Fibroblast of skin of left quadriceps (primary cell): ENCODE results near the gene RPS27A.
"Not testable (repeated sequence)": the region's sequence is repeated elsewhere in the genome, so short reads cannot be mapped to it uniquely, and the experiment has no call there.

Experiments used
- DNase-seq, 2 experiments: peaks; one replicate each; pipeline ENCODE4 v3.0.0-alpha.2; 2013; ENCODE audit warnings: low read depth in 2 of 2

Gene RPS27A

DNA sequence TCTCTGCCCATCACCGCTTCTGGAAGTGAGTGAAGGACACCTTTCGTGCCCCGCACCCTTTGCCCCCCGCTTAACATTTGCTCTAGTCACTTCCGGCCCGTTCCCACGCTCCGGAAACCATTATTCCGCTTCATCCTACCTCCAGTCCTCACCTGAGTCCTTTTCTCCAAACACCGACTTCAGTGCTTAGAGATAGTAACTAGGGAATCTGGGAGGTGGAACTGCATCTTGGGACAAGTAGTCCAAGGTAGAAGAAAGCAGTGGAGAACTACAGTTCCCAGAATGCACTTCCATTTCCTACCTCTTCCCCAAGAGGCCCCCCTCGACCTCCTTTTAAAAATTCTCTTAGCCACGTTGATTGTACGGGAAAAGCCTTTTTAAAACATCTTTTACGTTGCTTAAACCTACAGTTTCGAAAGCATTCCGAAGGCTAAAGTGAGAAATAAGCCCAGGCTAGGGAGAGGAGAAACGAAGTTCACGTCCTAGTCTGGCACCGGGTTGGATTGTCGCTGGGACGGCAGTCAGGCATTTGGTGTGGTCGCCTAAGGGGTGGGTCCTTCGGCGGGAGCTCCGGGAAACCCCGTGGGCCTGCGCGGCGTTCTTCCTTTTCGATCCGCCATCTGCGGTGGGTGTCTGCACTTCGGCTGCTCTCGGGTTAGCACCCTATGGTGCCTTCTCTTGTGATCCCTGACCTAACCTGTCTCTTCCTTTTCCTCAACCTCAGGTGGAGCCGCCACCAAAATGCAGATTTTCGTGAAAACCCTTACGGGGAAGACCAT, at the start of gene RPS27A, which contains the start of gene CLHC1:
Gene RPS27A (plus strand): TSS at position 605 of the 779 bp plus-strand sequence. CDS start 137 bp downstream, at position 742.
Gene CLHC1 (minus strand): TSS at position 210 of the 779 bp plus-strand sequence. CDS start 9,882 bp downstream, outside the sequence.
- DNase-seq, result peak; percentile 88

DNA sequence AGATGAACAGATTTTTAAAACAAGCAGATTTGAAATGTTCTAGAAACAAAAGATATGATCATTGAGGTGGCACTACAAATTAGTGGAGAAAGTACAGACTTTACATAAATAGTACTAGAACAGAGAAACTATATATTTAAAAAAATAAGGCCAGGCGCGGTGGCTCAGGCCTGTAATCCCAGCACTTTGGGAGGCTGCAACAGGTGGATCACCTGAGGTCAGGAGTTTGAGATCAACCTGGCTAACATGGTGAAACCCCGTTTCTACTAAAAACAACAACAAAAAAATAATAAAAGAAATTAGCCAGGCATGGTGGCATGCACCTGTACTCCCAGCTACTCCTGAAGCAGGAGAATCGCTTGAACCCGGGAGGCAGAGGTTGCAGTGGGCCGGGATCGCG, 45.7 kb upstream of the RPS27A start:
- DNase-seq, result not testable (repeated sequence)

- DNase-seq, result not testable (repeated sequence)
Observed at GRCh38 chr2:55191888-55192287, 40.6 kb upstream of the RPS27A start.

- DNase-seq, result no peak
Observed at GRCh38 chr2:55196526-55196925, 36.0 kb upstream of the RPS27A start.

DNA sequence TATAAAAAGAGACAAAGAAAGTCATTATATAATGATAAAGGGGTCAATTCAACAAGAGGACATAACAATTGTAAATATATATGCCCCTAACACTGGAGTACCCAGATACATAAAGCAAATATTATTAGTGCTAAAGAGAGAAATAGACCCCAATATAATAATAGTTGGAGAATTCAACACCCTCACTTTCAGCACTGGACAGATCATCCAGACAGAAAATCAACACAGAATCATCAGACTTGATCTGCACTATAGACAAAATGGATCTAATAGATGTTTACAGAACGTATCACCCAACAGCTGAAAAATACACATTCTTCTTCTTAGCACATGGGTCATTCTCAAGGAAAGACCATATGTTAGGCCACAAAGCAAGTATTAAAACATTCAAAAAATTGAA, 32.1 kb upstream of the RPS27A start:
- no peak for DNase-seq

DNA sequence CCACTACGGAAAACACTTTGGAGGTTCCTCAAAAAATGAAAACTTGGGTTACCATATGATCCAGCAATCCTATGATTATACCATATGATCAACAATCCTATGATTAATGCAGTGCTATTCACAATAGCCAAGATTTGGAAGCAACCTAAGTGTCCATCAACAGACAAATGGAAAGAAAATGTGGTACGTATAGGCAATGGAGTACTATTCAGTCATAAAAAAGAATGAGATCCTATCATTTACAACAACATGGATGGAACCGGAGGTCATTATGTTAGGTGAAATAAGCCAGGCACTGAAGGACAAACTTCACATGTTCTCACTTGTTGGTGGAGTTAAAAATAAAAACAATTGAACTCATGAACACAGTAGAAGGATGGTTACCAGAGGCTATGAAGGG, 28.0 kb upstream of the RPS27A start:
- DNase-seq, result no peak

- no peak for DNase-seq
Observed at GRCh38 chr2:55204950-55205349, 27.5 kb upstream of the RPS27A start.

- no peak for DNase-seq
Observed at GRCh38 chr2:55213822-55214221, 18.7 kb upstream of the RPS27A start.

- DNase-seq, result no peak
Observed at GRCh38 chr2:55223958-55224760, 8.3 kb upstream of the RPS27A start.

DNA sequence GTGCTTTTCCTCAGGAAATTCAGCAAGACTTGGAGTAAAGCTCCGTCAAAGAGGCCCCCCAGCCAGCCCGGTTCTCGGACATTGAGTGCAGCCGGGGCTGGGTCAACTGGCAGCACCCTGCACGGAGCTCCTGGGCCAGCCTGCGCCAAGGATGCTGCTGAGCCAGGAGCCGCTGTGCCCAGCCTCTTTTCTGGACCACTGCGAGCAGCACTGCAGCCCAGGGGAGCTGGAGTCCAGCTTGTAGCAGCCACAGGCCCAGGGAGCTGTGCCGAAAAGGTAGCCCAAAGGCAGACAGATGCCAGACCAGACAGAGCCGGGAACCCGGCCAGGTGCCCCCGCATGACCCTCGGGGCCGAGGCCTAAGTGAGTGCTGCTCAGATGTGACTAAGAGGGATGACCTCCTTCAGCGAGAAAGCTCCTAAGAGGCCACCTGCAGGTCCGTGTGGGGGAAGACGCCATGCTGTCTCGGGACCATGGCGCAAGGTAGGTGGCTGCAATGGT, 7.7 kb upstream of the RPS27A start:
- DNase-seq, result no peak

- no peak for DNase-seq
Observed at GRCh38 chr2:55225481-55226020, 6.9 kb upstream of the RPS27A start.

DNA sequence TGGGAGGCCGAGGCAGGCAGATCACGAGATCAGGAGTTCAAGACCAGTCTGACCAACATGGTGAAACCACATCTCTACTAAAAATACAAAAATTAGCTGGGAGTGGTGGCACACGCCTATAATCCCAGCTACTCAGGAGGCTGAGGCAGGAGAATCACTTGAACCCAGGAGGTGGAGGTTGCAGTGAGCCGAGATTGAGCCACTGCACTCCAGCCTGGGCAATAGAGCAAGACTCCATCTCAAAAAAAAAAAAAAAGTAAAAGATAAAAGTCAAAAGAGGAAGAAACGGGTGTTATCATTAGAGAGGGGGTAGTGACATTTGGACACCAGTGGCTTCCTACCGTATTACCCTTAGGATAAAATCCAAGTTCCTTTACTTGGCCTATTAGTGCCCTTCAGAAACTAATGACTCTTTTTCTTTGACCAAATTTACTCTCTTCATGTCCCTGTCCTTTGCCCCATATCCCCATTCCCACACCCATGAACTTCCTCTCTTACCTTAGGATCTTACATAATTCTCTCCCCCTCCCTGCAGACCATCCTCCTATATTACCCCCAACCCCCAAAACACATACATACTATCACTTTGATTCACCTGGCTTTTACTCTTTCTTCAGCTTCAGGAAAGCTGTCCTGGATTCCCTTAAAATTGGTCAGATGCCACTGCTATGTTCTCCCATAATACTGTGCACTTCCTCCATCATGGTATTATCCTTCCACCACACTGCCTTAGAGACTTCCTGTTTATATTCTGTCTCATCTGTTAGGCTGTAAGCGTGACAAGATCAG, 4.9 kb upstream of the RPS27A start:
- DNase-seq, result not testable (repeated sequence)

- DNase-seq, result no peak
Observed at GRCh38 chr2:55228226-55228563, 4.3 kb upstream of the RPS27A start.

GRCh38 chr2:55229221-55229620, 3.3 kb upstream of the RPS27A start:
- no peak for DNase-seq

- DNase-seq, result no peak
Observed at GRCh38 chr2:55230551-55230950, 1.9 kb upstream of the RPS27A start.

- DNase-seq, result no peak
Observed at GRCh38 chr2:55231546-55232083, 873 bp upstream of the RPS27A start.

GRCh38 chr2:55232863-55233657, 572 bp downstream of the RPS27A start:
- DNase-seq, result no peak

DNA sequence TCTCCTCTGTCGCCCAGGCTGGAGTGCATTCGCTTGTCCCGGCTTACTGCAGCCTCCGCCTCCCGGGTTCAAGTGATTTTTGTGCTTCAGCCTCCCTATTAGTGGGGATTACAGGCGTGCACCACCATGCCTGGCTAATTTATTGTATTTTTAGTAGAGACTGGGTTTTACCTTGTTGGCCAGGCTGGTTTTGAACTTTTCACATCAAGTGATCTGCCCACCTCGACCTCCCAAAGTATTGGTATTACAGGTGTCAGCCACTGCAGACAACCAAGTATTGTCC, 1.1 kb downstream of the RPS27A start:
- no peak for DNase-seq

DNA sequence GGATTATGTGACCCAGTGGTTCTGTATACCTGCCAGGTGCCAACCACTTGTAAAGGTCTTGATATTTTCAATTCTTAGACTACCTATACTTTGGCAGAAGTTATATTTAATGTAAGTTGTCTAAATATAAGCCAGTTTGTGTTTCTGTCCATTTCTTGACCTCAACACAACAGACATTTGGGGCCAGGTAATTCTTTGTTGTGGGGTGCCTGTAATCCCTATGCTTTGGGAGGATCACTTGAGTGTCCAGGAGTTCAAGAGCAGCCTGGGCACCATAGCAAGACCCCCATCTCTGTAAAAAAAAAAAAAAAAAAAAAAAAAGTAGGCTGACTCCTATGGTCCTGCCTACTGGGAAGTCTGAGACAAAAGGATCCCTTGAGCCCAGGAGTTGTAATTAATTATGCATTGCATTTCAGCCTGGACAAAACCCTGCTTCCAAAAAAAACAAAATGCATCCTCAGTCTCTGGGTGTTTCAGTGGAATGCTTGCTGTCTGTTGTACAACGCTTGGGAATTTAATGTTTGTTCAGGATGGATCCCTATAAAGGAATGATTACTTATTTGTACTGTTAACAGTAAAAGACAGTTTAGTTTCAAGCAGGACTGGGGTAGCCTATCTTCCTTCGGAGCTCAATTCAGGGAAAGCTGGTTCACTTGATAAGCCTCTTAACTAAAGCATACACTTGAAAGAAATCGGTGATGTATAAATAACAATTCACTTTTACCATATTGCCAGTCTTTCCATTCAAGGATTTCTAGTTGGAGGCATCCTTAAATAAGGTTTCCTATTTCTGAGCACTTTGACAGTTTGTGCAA, 3.4 kb downstream of the RPS27A start:
- no peak for DNase-seq

- no peak for DNase-seq
Observed at GRCh38 chr2:55236992-55237543, 4.6 kb downstream of the RPS27A start.
